Suprapubic skin (tissue), 4 donors: ENCODE results near the gene R3HCC1L.

ENCODE experiments used
- CTCF ChIP-seq, 2 donors: fragments of 200-600 bp in 1 of 2; fragments of 450-650 bp in 1 of 2; sonication (generic) in 1 of 2; IDR thresholded peaks; one replicate each; pipeline ENCODE4 v1.5.1; 2016 to 2019; ENCODE audit warnings: antibody characterized with exemption in 2 of 2, mild to moderate bottlenecking in 1 of 2, moderate library complexity in 1 of 2
- POLR2A ChIP-seq, 2 donors: fragments of 450-650 bp; IDR thresholded peaks; one replicate each; pipeline ENCODE4 v1.6.1; 2017; ENCODE audit warnings: antibody characterized with exemption in 2 of 2, mild to moderate bottlenecking in 2 of 2, moderate library complexity in 2 of 2
- POLR2AphosphoS5 ChIP-seq, 3 donors: sonication (generic); formaldehyde crosslinking; IDR thresholded peaks; one replicate each; pipeline ENCODE4 v1.6.1; 2017; ENCODE audit warnings: antibody characterized with exemption in 3 of 3

- no peak for TF ChIP-seq CTCF (IDR thresholded peaks at IDR 0.05)
- TF ChIP-seq POLR2A (IDR thresholded peaks at IDR 0.05) = no peak
- TF ChIP-seq POLR2AphosphoS5 (IDR thresholded peaks at IDR 0.05) = no peak
Measured at GRCh38 chr10:98201760-98202159, 67.3 kb downstream of the R3HCC1L start.
